Myometrial cell (primary cell): ENCODE results near the gene TRIM62. TPM values are rescaled to one million over a fixed set of nuclear protein-coding genes. Genes with fewer than 3 reads are reported as not detected.

Experiments used
- total RNA-seq: library from RNA; depleted of rRNA; stranded (reverse); fragments of >200 nt; gene quantifications from 2 replicates; pipeline ENCODE4 v1.2.3, GENCODE V29; 2015

The TRIM62 gene
- total RNA-seq, result 3.4 and 3.7 TPM in 2 replicates

GRCh38 chr1:33181921-33182341 lies at the start of gene TRIM62:
Gene TRIM62, minus strand, starts transcription at chr1:33182043. Its CDS starts 611 bp downstream, at chr1:33181432.

Other genes starting within 250 kb of the TRIM62 start
- gene RNF19B, start 217.2 kb downstream of the TRIM62 start, total RNA-seq, result 14.4 and 18.1 TPM in 2 replicates
- 165 and 166 TPM in 2 replicates for gene AK2, start 145.2 kb downstream of the TRIM62 start, total RNA-seq
- 6.3 and 17.0 TPM in 2 replicates for gene AZIN2, start 100.9 kb downstream of the TRIM62 start, total RNA-seq
- 5.8 and 8.7 TPM in 2 replicates for gene ZNF362, start 74.4 kb upstream of the TRIM62 start, total RNA-seq
- gene A3GALT2, start 139.1 kb upstream of the TRIM62 start, total RNA-seq, result not detected in 2 replicates
- 180 and 183 TPM in 2 replicates for gene PHC2, start 249.1 kb upstream of the TRIM62 start, total RNA-seq